Activated CD4-positive, CD25-positive, alpha-beta regulatory T cell treated with anti-CD3 and anti-CD28 coated beads, Interleukin-2, amount 50 U/mL, for 16 hours (primary cell): ENCODE measurements around the gene PURB.
A peak's percentile ranks its signal among the peaks of the same experiment; 100 is the strongest.
"Not testable (repeated sequence)": the region's sequence is repeated elsewhere in the genome, so short reads cannot be mapped to it uniquely, and the experiment has no call there.

Experiments
- DNase-seq: peaks from one replicate; pipeline ENCODE4 v3.0.0-alpha.2; 2020; ENCODE audit warnings: low read depth, low spot score

The PURB gene

DNA sequence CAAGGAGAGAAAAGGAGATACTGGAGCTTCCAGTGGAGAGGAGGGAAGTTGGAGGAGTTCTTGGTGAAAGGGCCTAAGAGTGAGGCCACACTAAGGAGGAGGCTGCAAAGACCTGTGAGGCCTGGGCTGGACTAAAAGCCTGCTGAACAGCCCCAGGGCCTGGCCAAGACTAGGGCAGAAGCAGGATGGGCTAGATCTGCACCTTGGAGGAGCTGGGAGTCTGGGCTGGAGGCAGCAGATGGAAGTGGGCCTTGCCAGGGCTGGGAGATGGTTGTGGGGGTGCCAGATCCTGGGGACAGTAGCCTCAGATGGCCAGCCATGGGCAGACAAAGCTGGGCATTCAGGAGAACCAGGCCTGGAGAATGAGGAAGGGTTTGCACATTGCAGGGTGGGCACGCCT lies 6.5 kb upstream of the PURB start:
- no peak for DNase-seq

DNA sequence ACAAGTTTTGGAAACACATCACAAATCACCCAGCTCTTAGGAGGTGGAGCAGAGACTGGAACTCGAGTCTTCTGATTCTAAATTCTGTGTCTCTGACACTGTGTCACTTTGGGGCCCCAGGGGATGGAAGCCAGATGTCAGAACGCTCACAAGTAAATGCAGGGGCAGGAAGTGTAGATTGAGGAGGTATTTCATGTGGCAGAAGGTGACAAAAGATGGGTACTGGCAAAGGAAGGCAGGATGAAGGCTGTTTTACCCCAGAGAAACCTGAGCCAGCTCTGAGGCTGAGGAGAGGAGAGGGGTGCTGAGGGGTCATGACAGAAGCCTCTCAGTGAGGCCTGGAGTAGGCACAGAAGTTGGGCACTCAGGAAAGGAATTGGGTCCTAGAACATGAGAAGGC lies 6.0 kb upstream of the PURB start:
- no peak for DNase-seq

- no peak for DNase-seq
Measured at GRCh38 chr7:44889086-44889781, 3.9 kb upstream of the PURB start.

- no peak for DNase-seq
Measured at GRCh38 chr7:44887293-44887692, 2.0 kb upstream of the PURB start.

GRCh38 chr7:44884621-44885393 lies 523 bp downstream of the PURB start:
- peak; percentile 10 for DNase-seq

GRCh38 chr7:44883961-44884620 lies 1.2 kb downstream of the PURB start:
- DNase-seq: no peak

GRCh38 chr7:44882899-44883298 lies 2.4 kb downstream of the PURB start:
- DNase-seq: no peak

- no peak for DNase-seq
Measured at GRCh38 chr7:44881610-44882009, 3.7 kb downstream of the PURB start.

DNA sequence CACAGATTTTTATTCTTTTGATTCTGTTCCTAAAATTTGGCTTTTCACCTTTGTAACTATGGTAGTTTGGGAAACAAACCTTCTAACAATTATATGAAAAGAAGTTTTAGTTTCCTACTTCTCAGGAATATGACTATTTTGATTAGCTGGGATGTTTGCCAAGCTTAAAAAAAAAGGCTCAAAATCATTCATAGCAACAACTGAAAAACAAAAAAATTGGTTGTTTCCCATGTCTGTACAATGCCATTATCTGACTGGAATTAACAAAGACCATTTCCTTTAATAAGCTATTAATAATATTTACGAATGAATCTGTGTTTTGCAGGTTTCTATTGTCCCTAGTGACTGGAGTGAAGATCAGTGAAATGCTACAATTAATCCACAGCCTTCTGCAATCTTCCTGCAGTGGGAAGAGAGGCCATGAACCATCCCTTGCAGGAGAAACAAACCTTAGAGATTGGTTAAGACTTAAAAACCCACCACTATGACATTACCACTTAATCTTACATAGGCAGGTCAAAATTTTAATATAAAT lies 4.2 kb downstream of the PURB start:
- no peak for DNase-seq

DNA sequence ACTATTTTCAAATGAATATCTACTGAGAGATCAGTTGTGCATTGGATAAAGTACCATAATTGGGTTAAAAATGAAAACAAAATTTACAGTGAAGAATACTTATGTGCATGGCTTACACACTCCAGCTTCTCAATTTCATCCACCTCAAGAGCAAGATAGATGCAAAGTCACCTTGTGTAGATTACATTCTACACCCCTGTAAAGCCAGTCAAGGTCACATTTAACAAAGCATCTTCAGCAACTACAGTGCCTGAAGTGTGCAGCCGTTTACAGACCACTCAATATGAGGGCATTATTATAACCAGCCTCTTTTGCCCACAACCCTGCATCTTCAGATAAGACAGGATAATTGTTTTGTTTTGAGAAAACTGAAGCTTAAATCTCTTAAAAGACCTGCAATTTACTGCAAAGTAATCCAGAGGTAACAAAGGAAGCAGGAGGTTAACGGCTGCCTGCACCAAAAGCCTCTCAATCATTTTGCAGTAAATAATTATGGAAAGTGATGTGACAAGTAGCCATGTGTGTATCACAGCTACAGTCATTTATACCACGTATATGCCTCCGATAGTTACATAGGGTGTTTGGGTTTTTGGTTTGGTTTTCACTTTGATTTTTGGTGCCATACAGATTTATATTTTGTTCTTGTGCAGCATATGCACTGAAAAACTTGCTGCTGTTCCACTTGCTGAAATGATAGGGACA lies 4.9 kb downstream of the PURB start:
- no peak for DNase-seq

DNA sequence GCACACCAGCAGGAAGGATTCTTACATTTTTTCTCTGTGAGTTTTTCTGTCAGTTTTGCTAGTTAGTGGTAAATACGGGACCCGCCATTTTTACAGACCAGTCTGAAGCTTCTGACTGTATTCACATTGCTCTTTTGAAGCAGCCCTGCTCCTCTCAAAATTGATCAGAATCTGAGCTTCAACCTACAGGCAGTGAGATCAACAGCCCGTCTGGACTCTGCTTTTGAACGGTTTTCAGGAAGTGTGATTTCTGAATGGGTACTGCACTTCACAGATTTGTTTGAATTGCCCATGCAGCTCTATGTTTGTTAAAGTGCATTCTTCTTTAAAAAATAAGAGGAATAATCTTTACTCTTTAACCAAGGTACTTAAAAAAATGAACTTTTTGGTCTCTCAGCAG lies 8.9 kb downstream of the PURB start:
- no peak for DNase-seq

- DNase-seq: no peak
Measured at GRCh38 chr7:44875241-44875640, 10.1 kb downstream of the PURB start.

DNA sequence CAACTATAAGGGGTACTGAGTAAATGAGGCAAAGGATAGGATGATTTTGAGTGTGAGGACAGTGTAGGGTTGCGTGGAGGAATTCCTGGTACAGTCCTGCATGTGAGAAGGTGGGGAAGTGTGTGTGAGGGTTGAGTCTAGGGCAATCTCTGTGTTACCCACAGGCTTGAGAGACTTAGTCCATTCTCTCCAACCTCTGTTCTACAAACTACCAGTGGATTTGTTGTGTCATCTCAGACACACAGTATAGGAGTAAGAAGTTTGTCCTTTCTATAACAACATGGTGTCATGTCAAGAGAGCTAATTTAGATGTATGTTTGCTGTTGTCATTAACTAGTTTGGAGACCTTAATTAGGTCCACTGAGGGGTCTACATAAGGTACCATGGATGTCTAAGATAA lies 12.5 kb downstream of the PURB start:
- DNase-seq: no peak

- not testable (repeated sequence) for DNase-seq
Measured at GRCh38 chr7:44871918-44872317, 13.4 kb downstream of the PURB start.

DNA sequence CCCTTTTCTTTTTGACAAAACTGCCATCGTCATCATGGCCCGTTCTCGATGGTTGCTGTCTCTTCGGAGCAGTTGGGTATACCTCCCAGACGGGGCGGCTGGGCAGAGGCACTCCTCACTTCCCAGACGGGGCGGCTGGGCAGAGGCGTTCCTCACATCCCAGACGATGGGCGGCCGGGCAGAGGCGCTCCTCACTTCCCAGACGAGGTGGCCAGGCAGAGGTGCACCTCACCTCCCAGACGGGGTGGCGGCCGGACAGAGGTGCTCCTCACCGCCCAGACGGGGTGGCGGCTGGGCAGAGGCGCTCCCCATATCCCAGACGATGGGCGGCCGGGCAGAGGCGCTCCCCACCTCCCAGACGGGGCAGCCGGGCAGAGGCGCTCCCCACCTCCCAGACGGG lies 14.6 kb downstream of the PURB start:
- DNase-seq: not testable (repeated sequence)

- not testable (repeated sequence) for DNase-seq
Measured at GRCh38 chr7:44870336-44870735, 15.0 kb downstream of the PURB start.

DNA sequence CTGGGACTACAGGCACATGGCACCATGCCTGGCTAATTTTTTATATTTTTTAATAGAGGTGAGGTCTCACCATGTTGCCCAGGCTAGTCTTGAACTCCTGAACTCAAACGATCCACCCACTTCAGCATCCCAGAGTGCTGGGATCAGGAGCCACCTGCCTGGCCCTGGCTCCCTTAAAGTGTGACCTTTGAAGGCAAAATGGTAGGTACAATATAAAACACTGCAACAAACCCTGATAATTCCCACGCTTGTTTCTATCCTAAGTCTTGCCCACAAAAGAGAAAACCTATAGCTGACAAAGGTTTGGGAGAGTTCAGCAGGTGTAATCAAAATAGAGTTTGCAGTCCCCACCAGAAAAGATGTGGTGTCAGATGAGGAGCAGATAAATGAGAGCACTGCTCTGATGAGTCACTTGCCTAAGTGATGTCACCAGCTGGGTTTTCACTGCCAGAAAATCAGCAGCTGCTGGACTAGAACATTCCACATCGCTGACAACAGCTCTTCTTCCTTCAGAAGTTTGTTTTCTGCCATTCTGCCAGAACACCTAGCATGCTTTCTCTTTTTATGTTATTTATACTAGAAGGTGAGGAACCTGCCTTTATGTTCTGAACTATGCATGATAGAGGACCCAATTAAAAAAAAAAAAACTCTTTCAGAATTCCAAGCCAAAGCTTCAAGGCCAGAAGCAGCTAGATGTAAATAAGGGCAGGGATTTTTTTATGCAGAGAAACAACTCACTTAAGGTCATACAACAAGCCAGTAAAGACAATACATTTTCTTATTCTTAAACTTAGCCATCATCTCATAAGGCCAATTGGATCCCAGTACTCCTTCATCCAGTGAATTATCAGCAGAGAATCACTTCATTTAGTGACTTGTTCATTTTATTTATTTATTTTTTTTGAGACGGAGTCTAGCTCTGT lies 18.0 kb downstream of the PURB start:
- no peak for DNase-seq

GRCh38 chr7:44861949-44862348 lies 23.4 kb downstream of the PURB start:
- not testable (repeated sequence) for DNase-seq

GRCh38 chr7:44858161-44858560 lies 27.2 kb downstream of the PURB start:
- no peak for DNase-seq

- no peak for DNase-seq
Measured at GRCh38 chr7:44854644-44855364, 30.5 kb downstream of the PURB start.
